NB4 (cell line): Measurements from ENCODE around the gene EPN2.

Experiments
- CTCF ChIP-seq: IDR thresholded peaks from one replicate; pipeline ENCODE4 v1.5.1; 2012; ENCODE audit warnings: low read depth, low read length
- MAX ChIP-seq: IDR thresholded peaks from 2 replicates; pipeline ENCODE4 v1.6.1; 2011; ENCODE audit warnings: low read depth, low read length
- POLR2A ChIP-seq: IDR thresholded peaks from 2 replicates; pipeline ENCODE4 v1.6.1; 2011; ENCODE audit warnings: mild to moderate bottlenecking; ENCODE audit not compliant: insufficient read length; ENCODE audit errors: extremely low read depth

DNA sequence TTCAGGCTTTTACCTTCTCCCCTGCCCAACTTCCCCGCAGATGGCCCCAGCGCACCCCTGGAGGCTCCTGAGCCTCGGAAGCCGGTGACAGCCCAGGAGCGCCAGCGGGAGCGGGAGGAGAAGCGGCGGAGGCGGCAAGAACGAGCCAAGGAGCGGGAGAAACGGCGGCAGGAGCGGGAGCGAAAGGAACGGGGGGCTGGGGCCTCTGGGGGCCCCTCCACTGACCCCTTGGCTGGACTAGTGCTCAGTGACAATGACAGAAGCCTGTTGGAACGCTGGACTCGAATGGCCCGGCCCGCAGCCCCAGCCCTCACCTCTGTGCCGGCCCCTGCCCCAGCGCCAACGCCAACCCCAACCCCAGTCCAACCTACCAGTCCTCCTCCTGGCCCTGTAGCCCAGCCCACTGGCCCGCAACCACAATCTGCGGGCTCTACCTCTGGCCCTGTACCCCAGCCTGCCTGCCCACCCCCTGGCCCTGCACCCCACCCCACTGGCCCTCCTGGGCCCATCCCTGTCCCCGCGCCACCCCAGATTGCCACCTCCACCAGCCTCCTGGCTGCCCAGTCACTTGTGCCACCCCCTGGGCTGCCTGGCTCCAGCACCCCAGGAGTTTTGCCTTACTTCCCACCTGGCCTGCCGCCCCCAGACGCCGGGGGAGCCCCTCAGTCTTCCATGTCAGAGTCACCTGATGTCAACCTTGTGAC, 144.7 kb downstream of the EPN2 start:
- no peak for TF ChIP-seq CTCF
- TF ChIP-seq POLR2A, result no peak
- no peak for TF ChIP-seq MAX
